HG02588 (cell line): ENCODE data around the gene ZNF438.
"Not testable (repeated sequence)": the region's sequence is repeated elsewhere in the genome, so short reads cannot be mapped to it uniquely, and the experiment has no call there.

ENCODE experiments used
- ATAC-seq: cut with Tn5 transposase; IDR thresholded peaks from one replicate; pipeline ENCODE4 v1.9.1; 2021; ENCODE audit warnings: mild to moderate bottlenecking, moderate library complexity; ENCODE audit not compliant: unreplicated experiment

The ZNF438 gene

GRCh38 chr10:31031558-31032257 is at the start of gene ZNF438:
Gene ZNF438, minus strand, starts transcription at chr10:31031865. Its CDS starts 154,831 bp downstream, at chr10:30877034.
- ATAC-seq, result peak; percentile 88

GRCh38 chr10:31076610-31076988 is 44.9 kb upstream of the ZNF438 start:
- no peak for ATAC-seq

- ATAC-seq, result no peak
Observed at GRCh38 chr10:31075881-31076609, 44.4 kb upstream of the ZNF438 start.

GRCh38 chr10:31075434-31075833 is 43.8 kb upstream of the ZNF438 start:
- no peak for ATAC-seq

DNA sequence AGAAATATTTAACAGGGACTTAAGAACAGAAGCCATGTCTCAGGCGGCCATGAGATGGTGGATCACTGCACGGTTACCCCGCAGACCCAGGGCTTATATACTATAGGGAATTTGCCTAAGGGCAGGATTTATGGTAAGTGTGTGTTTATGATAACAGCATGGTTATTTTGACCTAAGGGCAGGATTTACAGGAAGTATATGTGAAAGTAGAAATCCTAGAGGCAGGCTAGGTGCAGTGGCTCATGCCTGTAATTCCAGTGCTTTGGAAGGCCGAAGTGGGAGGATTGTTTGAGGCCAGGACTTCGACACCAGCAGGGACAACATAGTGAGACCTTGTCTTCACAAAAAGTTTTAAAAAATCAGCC is 43.0 kb upstream of the ZNF438 start:
- no peak for ATAC-seq

DNA sequence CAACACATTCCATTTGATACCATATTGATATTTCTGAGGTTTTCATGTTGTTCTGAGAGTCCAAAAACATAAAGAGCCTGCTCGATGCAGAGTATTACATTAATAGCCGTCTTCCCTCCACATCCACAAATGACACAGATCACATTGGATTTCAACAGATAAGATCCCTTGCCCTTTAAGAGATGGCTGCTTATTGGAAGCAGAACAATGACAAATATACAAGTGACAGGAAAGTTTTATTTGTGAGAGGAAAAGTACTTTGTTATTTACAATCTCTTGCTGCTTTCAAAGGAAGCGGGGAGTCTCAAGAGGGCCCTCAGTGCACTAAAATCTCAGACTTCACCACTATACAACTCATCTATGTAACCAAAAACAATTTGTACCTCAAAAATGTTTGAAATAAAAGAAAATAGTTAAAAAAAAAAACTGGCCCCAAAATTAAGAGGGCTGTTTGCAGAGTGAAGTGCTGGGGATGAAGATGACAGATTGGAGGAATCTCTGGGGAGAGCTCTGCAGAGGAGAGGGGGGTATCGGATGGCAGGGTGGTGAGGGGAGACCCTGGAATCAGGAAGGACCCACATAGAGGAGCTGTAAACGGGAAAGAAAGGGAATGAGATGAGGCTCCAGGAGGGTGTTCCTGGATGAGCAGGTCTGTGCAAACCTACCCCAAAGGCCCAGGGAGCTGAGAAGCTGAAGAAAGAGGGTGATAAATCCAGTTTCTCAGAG is 42.5 kb upstream of the ZNF438 start:
- no peak for ATAC-seq

DNA sequence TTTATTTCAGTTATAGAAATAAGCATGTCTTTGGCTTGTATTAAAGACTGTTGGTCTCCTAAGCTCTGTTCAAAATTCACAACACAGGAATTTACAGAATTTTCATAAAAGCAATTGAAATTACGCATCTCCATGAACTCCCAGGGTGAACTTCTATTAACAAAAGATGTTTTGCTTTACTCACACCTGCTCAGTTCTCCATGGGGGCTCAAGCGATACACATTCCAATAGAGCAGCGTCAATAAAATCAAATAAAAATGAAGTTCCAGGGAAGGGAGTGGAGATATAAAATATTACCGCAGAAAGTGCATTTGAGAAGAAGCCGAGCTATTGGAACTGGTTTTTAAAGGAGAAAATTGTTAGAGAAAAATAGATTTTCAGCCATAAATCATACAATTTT is 41.5 kb upstream of the ZNF438 start:
- ATAC-seq, result no peak

- no peak for ATAC-seq
Observed at GRCh38 chr10:31072451-31072850, 40.8 kb upstream of the ZNF438 start.

GRCh38 chr10:31071232-31072005 is 39.8 kb upstream of the ZNF438 start:
- no peak for ATAC-seq

DNA sequence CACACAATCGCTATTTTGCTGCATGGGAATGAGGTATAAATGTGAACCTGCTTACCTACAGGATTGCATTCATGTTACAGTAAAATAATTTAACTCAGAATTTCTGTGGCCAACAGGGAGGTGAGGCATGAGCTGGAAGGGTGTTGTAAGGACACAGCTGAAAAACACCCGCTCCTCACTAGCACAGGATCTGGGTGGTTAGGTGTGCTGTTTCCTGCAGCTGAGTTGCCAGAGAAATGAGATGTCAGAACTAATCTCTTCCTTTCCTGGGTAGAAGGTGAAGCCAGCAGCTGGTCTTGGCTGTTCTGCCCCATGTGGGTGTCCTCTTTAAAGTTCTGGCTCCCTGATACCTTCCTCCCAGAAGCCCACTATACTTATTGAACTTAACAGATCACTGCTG is 39.0 kb upstream of the ZNF438 start:
- ATAC-seq, result no peak

DNA sequence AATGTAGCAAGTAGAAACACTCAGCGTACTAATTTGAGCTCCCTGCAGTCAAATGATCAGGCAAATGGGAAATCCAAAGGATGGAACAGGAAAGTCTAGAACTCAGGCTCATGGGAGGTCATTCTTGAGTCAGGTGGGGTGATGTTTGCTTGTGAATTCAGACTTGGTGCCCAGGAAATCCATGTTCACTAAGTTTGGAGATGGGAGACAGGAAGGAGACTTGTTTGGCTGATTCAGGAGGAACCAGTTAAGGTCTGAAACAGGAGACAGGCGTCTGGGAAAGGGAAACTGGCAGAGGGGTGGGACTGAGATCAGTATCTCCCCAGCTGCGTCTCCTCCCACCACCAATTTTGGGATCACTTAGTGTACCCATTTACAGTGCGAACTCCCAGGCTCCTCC is 38.4 kb upstream of the ZNF438 start:
- no peak for ATAC-seq

- no peak for ATAC-seq
Observed at GRCh38 chr10:31069411-31069810, 37.7 kb upstream of the ZNF438 start.

DNA sequence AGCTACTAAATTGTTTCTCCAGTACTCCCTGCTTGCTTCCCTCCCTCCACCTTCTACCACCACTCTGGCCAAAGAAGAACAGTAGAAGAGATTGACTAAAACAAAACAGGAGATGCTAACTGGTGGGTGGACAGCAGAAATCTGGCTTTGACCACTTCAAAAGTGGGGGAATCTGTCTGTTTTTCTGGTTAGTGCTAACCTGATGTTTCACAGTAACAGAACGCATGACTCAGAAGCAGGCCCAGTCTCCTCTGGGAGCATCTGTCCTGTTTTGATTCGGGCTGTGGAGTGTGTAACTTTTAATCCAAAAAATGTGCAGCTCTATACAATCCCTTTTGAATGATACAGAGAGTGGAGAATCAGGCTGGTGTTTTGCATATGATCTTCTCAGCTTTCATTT is 32.7 kb upstream of the ZNF438 start:
- ATAC-seq, result no peak

DNA sequence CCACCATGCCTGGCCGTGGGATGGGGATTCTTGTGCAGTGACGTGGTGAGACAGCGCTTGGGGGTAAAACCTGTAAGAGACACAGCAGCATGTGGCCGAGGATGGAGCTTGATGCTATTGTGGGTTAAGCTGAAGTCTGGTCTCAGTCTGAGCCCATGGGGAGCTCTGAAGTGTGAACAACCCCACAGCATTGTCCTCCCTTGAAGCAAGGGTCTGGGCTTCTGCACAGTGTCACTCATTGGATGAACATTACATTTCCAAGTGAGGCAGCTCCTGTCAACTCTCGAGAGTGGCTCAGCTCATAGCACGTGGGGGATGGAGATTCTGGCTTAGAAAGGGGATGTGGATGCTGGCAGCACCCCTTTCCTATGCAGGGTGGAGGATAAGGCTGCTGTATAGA is 32.2 kb upstream of the ZNF438 start:
- no peak for ATAC-seq

GRCh38 chr10:31062856-31063255 is 31.2 kb upstream of the ZNF438 start:
- no peak for ATAC-seq

GRCh38 chr10:31061941-31062340 is 30.3 kb upstream of the ZNF438 start:
- ATAC-seq, result no peak

DNA sequence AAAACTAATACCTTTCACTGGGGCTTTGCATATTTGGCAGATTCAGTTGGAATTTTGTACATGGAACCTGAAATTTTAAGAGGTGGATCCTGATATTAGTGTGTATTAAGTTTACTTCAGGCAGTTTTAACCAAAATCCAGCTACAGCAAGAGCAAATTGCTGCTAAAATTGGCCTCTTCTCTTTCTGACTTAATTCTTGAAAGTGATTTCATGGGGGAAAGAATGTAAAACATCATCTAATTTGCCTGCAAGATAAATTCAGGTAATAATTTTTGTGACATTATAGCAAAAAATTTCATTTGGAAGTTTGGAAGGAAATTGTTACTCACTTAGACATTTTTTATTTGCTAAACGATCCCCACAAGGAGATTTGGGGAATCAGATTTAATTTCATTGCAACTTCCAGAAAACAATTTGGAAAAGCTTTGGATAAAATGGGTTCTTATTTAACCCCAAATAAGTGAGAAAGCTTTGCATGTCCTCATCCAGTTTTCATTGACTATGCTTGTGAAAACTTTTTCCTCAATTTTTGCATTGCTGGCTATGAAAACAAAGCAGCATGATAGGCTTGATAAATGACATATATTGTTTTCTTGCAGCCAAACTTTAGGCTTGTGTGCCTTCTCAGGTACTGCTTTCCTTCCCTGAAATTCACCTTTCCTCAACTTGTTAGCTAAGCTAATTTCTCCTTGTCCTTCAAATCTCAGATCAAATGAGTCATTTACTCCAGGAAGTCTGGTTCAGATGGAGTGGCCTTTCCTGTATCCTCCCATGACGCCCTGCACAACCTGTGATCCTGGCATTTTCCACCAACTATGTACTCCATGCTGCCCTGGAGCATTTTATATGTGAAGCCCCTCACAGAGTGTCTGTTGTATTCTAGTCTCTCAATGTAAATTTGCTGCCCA is 27.4 kb upstream of the ZNF438 start:
- no peak for ATAC-seq

- not testable (repeated sequence) for ATAC-seq
Observed at GRCh38 chr10:31056678-31057077, 25.0 kb upstream of the ZNF438 start.

- no peak for ATAC-seq
Observed at GRCh38 chr10:31055573-31056251, 24.0 kb upstream of the ZNF438 start.

DNA sequence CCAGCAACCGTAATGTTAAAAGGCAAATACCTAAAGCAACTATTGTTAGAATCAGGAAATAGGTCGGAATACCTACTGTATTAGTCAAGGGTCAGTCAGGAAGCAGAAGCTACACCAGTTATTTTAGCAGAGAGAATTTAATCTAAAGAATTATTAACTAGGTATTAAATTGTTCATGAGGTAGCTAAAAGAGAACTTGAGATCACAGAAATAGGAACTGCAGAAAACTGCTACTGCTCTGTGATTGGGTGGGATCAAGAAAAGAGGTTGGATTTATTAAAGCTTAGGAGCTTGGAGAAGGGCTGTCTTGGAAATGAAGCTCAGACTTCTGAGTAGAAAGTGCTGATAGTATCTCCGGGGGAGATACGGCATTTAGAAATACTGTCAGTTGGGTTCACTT is 20.0 kb upstream of the ZNF438 start:
- ATAC-seq, result no peak
